Limb (tissue), 2 donors: ENCODE measurements around the gene CLDND2.

Experiments used
- DNase-seq, 2 donors: peaks; one replicate each; pipeline ENCODE4 v3.0.0-alpha.2; 2016; ENCODE audit errors: extremely low spot score in 2 of 2

Gene CLDND2

DNA sequence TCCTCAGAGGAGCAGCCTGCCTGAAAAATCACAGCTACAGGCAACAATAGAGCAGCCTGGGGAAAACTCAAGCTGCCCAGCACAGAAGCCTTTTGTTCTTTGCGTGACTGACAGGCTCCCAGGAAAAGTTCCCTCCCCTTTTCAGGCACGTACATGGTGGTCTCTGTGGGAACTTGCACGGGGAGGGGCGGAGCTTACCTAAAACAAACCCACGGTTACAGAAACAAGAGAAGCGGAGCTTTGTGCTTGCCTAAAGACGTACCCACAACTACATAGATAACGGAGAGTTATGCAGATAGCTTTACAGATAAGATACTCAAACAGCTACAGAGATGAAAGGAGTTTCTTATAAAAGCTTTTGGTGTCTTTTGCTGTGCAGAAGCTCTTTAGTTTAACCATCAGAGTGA, 14.1 kb downstream of the CLDND2 start:
- DNase-seq = peak; percentile 34 to 71

DNA sequence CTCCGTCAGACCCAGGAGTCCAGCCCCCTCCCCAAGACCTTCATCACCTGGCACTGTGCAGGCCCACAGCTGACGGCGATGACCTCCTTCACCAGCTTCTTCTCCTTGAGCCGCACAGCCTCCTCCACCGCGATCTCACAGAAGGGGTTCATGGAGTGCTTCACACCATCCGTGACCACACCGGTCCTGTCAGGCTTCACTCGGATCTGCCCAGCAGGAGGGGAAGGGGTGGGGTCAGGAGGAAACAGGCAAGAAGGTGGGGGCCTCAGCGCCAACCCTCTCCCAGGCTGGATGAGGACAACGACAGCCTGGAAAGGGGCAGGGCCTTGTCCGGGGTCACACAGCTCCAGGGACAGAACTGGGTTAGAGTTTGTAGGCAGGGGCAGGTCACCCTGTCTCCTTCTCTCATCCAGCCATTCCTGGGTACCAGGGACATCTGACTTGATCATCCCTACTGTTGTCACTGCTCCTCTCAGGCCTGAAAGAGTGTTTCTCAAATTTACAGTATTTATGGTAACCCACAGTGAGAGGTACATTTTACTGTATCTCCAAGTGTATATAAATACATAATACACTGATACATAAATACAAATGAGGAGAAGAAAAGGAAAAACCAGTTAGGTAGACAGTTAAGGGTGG, 14.6 kb downstream of the CLDND2 start:
- DNase-seq = peak in 1 of 2 donors; percentile 60

DNA sequence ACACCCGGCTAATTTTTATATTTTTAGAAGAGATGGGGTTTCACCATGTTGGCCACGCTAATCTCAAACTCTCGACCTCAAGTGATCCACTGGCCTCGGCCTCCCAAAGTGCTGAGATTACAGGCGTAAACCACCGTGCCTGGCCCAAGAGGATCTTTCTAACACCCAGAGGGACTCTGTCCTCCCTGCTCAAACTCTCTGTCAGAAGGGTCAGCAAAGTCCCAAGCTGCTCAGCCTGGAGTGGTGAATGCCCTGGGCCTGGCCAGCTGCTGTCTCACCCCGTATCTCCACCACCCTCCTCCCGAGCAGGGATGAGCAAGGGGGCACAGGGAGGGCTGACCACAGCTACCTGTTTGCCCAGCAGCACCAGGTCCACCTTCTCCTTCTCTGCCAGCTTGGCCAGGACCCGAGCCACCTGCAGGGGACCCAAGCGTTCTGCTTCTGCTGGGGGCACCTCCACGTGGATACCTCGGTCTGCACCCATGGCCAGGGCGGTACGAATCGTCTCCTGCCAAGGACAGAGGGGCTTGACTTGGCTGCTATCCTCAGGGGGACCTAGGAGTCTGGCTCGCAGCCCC, 15.9 kb downstream of the CLDND2 start:
- DNase-seq = no peak

DNA sequence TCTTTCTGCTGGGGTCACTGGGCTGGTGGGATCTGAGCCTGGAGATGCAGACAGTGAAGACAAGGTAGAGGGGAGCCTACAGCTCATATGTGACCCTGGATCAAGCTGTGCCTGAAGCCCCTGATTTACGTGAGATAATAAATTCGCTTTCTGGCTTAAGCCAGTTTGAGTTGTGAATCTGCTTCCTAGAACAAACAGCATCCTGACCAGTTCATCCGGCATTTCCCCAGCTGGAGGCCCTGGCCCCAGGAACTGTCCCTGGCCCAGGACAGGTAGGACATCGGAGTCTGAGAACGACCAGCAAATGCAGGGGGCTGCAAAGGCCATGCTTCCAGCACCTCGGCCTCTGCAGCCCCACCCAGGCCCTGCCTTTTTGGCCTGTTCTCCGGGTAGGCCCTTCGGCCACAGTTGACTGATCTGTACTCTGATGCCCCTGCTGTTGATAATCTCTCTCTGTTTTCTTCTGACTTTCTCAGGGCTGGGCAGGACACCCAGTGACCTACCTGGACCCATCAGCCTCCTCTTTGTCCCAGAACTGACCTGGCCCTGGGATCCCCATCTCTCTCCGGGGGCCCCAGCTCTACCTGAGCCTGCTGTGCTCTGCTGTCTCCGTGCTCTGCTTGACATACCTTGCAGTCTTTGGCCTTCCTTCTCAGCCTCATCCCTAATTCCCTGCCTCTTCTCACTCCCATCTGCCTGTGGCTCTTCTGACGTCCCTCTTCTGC, 17.4 kb downstream of the CLDND2 start:
- no peak for DNase-seq

DNA sequence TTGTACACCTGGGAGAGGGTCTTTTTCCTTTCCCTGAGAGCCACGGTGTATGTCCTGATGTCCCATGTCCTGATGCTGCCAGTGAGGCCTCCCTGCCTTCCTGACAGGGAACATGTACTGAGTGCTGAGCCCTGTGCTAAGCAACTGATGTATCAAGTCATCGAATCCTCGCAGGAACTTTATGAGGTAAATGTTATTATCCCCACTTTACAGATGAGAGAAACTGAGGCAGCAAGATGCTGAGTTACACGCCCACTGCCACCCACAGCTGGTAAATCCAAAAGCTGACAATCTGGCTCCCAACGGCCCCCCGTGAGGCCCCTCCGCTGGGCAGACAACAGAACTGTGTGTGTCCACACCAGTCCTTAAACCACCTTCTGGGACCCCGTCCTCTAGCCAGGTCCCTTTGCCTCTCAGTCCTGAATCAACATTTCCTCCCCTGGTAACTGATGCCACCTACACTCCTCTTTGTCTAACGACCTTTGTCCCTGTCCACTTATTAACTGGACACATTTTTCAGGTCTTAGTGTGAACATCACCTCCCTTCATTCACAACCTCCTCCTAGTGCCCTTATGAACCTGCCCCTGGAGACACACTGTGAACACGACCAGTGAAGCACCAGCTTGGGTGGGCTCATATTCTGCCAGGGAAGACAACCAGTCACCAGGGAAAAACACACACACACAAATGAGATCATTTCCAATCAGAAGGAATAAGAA, 21.4 kb downstream of the CLDND2 start:
- DNase-seq = no peak

DNA sequence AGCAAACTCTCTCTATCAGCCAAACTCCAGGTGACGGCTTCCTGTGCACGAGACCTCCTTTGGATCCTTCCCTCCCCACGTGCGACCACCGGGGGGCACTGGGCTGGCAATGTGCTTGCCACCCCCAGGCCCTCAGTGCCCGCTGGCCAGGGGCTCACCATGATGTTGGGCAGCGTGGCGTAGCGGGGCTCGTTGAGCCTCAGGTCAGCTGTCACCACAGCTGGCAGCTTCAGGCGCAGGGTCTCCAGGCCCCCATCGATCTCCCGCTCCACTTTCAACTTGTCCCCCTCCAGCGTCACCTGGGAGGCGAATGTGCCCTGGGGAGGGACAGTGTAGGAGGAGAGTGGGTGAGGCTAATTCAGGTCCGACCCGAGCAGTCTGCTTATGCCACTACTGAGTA, 22.1 kb downstream of the CLDND2 start:
- no peak for DNase-seq

DNA sequence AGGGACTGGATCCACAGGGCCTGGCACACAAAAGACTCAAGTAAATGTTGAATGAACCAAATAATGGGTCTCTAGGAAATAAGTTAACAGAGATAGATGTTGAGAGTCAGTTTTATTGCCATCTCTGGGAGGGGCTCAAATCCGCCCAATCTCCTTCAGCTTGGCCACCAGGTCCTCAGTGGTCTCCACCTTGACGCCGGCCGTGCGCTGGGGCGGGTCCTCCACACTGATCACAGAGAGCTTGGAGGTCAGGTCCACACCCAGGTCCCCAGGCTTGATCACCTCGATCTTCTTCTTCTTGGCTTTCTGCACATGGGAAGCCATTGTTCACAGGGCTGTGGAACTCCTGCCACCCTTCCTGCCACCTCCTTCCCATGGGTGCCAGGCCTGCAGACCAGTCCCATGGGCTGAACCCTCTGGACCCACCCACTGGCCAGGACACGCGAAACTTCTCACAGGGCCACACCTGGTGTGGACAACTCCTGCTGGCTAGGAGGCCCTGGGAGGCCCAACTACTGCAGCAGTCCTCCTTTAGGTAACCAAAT, 23.7 kb downstream of the CLDND2 start:
- no peak for DNase-seq

DNA sequence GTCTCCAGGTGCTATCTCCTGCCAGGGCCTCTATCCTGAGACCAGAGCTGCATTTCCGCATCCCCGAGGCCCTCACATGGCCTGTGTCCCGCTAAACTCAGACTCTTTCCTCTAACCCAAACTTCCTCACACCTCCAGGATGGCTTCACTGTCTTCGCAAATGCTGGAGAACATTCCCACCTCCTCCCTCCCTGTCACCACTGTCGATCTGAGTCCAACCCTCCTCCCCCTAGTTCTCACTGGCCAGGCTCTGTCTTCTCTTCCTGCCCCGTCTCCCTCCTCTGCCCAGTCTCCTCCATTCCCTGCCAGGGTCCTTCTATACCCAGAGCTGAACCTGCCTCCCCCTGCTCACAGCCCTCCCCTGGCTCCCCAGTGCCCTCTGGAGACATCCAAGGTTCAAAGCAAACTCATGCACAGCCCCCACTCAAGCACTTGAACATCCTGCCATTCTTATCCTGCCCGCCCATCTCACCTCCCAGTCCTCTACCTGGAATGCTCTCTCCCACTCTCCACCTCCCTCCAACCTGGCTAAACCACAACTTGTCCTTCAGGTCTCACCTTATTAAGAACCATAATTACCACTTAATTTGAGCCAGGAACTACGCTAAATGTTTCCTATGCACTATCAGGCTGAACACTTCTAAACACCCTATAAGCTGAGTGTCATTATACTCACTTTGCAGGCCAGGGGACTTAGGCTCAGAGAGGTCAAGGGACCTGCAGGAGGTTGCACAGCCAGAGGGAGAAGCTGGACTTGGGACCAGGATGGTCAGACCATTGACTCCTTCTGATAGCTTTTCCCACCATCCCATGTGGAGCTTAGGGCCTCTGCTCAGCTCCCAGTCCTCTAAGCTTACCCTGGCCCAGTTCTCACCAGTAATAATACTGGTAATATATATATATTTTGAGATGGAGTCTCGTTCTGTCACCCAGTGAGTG, 25.9 kb downstream of the CLDND2 start:
- DNase-seq = no peak

DNA sequence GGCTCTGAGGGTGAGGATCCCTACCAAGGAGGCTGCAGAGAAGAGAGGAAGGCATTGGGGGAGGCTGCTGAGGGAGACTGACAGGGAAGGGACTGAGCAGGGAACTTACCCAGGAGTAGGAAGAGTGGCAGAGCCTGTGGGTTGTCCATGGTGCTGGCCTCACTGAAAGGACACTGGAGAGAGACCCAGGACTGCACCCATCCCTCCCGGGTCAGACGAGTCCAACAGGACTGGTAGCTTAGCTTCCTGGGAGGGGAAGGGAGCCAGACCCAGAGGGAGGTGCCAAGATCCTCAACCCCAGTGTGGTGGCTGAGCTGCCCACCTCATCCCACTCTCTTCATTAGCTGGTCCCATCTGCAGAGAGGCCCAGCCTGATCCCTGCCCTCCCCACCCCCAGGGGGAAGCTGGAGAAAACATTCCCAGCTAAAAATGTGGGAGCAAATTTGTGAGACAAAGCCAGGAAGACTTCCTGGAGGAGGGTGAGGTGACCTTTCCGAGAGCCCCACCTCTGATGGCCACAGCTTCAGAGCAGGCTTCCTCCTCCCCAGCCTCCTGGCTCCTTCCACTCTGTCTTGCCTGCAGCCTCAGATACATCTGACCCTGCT, 26.7 kb downstream of the CLDND2 start, which contains the start of gene VSIG10L:
Gene VSIG10L, minus strand, starts transcription at position 164 of the 605 bp plus-strand sequence. Its CDS starts 15 bp downstream, at position 149.
- no peak for DNase-seq

DNA sequence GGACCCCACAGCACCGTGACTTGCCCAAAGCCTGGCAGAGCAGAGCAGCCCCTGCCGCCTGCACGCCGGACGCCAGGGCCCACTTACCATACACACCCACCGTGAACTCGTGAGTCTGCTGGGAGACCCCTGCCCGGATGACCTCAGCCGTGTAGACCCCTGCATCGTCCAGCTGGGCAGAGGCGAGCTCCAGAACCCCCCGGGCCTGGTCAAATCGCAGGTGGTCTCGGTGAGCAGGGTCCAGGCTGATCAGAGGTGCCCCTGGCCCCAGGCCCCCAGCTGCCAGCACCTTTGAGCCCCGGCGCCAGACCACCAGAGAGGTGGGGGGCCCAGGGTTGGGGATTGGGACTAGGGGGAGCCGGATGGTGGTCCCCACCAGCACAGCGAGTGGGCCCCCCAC, 27.7 kb downstream of the CLDND2 start:
- no peak for DNase-seq

DNA sequence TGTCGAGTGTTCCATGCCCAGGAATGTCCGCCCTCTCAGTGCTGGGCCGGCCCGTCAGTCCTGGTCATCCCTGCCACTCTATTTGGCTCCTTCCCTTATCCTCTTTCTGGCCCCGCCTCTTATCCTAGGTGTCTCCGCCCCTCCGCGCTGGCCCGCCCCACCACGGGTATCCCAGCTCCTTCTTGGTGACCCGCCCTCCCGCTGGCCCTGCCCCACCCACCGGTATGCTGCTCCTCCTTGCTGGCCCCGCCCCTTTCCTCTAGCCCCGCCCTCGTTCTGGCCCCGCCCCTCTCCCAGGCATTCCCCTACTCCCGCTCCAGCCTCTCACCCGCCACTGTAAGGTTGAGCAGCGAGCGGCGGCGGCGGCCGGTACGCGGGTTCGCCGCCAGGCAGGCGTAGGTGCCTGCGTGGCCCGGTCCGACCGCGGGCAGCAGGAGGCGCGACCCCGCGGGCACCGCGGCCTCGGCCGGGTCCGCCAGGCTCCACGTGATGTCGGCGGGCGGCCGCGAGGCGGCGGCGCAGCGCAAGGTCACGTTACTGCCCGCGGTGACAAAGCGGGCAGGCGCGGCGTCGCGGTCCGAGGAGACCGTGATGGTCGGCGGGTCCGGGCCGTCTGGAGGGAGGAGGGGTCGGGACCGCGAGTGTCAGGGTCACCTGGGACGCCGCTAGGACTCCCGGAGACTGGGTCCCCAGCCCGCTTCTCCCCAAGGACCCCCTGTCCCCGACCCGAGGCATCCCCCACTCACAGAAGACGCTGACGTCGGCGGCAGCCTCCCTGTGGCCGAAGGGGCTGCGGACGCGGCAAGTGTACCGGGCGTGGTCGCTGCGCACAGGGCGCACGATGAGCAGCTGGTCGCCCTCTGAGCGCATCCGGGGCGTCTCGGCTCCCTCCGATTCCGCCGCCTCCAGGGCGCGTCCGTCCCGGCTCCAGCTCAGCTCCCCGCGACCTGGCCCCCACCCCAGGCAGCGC, 28.8 kb downstream of the CLDND2 start:
- DNase-seq = peak; percentile 80 to 98

DNA sequence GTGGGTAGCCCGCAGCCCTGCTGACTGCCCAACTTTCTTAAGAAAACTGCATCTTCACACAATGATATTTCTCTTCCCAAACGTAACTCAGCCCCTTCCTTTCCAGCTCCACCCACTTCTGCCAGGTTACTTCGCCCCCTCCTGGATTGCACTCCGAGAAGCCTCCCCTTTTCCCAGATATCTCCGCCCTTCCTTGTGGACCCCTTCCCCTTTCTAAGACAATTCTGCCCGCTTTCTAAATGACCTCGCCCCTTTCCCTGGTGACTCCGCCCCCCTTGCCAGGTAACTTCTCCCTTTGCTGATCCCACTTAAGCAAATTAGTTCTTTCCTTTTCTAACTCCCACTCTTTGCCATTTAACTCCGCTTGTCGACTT, 29.5 kb downstream of the CLDND2 start:
- DNase-seq = no peak

DNA sequence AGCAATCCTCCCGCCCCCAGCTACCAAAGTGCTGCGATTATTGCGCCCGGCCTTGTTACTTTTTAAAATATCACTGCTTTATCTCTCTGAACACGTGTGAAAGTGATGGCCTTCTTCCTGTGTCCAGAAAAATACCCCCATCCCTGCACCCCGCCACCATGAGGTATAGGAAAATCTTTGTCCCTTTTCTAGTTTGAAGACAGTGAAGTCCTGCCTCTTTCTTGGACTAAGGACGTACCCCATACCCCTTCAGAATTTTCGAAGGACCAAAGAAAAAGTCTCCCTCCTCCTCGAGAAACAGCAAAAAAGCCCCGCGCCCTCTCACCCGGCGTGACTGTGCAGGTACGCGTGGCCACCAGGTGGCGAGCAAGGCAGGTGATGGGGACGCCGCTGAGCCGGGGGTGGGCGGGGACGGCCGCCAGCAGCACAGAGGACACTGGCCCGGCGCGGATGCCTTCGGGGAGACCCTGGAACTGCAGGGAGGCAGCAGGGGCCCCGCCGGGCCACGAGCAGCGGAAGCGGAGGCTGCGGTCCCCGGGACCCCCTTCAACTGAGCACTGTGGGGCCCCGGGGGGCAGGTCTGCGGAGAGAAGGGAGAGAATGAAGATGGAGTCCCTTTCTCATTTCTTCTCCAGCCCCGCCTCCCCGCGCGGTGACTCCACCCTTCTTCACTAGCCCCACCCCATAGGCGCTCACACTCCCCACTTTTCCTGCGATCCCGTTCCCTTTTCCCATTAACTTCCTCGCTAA, 30.1 kb downstream of the CLDND2 start:
- peak; percentile 75 to 91 for DNase-seq

DNA sequence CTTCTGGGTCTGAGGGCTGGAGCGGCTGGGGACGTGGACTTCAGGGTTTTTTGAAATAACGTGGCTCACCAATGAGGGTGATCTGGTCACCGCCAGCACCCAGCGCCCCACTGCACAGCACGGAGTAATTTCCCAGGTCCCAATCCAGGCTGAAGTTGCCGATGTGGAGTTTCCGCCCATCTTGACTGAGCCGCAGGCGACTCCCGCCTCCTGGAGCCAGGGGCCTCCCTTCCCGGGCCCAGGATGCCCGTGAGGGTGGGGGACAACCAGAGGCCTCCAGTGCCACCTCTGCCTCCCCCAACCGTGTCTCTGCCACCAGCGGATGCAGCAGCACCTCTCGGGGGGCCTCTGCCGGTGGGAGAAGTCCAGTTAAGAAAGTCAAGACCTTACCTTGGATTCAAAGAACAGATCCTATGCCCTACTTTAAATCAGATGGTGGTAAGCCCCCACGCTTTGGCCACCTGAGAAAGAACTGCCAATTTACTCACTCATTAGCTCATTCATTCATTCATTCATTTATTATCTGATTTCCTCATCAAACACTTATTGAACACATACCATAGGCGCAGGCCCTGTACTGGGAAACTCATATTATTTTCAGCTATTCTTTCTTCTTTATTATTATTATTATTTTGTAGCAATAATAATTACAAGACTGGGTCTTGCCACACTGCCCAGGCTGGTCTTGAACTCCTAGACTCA, 30.8 kb downstream of the CLDND2 start:
- no peak for DNase-seq

DNA sequence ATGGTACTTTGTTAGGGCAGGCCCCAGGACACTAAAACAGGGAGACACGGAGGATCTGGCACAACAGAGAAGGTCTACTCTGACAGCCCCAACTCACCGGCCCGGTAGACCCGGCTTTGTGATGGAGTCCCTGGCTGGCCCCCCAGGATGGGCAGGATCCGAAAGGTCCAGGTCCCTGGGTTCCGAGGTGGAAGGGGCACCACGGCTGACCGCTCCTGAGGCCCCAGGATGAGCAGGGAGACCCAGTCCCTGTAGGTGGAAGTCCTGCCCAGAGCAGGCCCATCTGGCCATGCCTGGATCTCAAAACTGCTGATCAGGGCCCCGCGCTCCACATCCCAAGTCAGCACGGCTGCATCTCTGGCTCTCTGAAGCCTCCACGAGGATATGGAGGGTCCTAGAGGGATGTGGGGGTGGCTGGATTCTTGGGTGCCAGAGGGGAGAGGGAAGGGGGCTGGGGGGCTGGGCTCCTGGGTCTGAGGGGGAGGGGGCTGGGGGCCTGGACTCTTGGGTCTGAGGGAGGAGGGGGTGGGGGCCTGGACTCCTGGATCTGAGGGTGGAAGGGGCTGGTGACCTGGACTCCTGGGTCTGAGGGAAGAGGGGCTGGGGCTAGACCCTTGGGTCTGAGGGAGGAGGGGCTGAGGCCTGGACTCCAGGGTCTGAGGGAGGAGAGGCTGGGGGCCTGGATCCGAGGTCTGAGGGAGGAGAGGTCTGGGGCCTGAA, 31.5 kb downstream of the CLDND2 start:
- no peak for DNase-seq

DNA sequence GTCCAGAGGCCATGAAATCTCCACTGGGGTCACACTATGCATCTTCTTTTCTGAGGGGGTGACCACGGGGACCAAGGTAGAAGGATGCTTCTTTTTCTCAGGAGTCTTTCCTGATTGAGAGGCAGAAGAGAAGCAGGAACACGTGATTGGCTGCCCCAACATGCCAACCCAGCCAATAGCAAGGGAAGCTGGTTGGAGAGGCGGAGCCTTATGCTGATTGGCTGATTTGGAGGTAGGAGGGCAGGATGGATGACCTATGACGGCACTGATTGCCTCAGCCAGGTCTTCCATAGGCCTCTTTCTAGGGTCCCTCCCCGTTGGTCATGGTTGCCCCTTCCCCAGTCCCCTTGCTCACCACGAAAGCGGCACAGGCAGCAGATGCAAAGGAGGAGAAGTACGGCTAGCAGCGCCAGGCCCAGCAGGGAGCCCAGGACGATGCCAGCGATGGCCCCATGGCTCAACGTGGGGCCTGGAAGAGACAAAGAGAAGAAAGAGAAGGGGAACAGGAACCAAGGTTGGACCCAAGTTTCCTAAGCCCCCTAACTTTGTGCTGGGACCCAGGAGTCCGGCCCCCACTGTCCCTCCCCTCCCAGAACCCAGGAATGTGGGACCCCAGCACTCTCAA, 34.9 kb downstream of the CLDND2 start:
- no peak for DNase-seq

DNA sequence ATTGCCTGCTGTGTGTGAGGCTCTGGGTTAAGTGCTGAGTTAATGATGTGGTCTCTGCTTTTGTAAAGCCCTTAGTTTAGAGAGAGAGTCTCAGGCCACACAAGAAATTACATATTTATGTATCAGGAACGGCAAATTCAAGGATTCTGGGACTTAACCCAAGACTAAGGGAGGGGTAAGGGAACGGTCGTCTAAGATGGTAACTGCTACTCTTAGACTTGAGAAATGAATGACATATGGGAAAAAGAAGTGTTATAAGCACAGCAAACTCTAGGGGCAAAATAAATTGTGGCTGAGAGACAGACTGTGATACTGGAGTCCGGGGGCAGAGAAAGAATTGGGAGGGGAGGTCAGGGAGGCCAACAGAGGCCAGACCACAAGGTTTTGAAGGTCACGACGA, 37.1 kb downstream of the CLDND2 start:
- DNase-seq = no peak
